B cell (primary cell): ENCODE measurements around the gene GPR135. TPM values are rescaled to one million over a fixed set of nuclear protein-coding genes. Genes with fewer than 3 reads are reported as not detected.

Source experiments
- ATAC-seq: fragments of 200-7000 bp; cut with Tn5 transposase; one replicate; pipeline ENCODE4 v1.10.0; 2021; ENCODE audit warnings: low read depth, mild to moderate bottlenecking, moderate number of reproducible peaks, moderate library complexity
- CTCF ChIA-PET: fragments of 350-600 bp; sonication (Branson Sonifier 250); formaldehyde crosslinking; loops from one replicate; lab custom pipeline; 2021; ENCODE audit warnings: antibody characterized with exemption, inconsistent platforms; lab: Charles Lee
- POLR2A ChIA-PET: fragments of 350-600 bp; sonication (Branson Sonifier 250); formaldehyde crosslinking; loops from one replicate; lab custom pipeline; 2021; ENCODE audit warnings: antibody characterized with exemption; lab: Charles Lee
- DNase-seq: peaks from one replicate; pipeline ENCODE4 v3.0.0; 2013
- H2AFZ ChIP-seq: 2 replicates; pipeline ENCODE4 v1.6.1; 2012; ENCODE audit warnings: mild to moderate bottlenecking, low read depth, low read length; ENCODE audit not compliant: insufficient read depth, poor library complexity, severe bottlenecking
- H3K27ac ChIP-seq, 2 donors: 1 replicate in 1 of 2; 2 replicates in 1 of 2; pipeline ENCODE4 v1.5.1; 2012 to 2013; ENCODE audit warnings: low read length in 2 of 2, mild to moderate bottlenecking in 2 of 2, moderate library complexity in 1 of 2
- H3K27me3 ChIP-seq, 4 experiments: fragments of 200-600 bp in 1 of 4; sonication (generic) in 1 of 4; replicated peaks in 1 of 4; 1 replicate in 2 of 4; 2 replicates in 2 of 4; pipeline versions ENCODE4 v1.6.1 to v1.7.0; 2013 to 2016; ENCODE audit warnings: low read length in 3 of 4, mild to moderate bottlenecking in 2 of 4, mixed read lengths in 1 of 4, moderate library complexity in 1 of 4; ENCODE audit not compliant: insufficient read depth in 4 of 4, control insufficient read depth in 3 of 4; ENCODE audit errors: control extremely low read depth in 1 of 4
- H3K36me3 ChIP-seq, 2 experiments: replicated peaks in 1 of 2; 1 replicate in 1 of 2; 2 replicates in 1 of 2; pipeline versions ENCODE4 v1.6.1 to v1.7.1; 2013; ENCODE audit warnings: low read length in 1 of 2; ENCODE audit not compliant: insufficient read depth in 2 of 2, control insufficient read depth in 1 of 2; ENCODE audit errors: control extremely low read depth in 1 of 2, extremely low read depth in 1 of 2
- H3K4me1 ChIP-seq, 2 donors: fragments of 200-600 bp in 1 of 2; sonication (generic) in 1 of 2; 1 replicate in 1 of 2; 2 replicates in 1 of 2; pipeline versions ENCODE4 v1.5.1 to v1.6.1; 2013 to 2017; ENCODE audit warnings: low read length in 2 of 2; ENCODE audit not compliant: control insufficient read depth in 2 of 2, insufficient read depth in 2 of 2
- H3K4me2 ChIP-seq: replicated peaks from 2 replicates; pipeline ENCODE3; 2012; ENCODE audit warnings: mild to moderate bottlenecking, low read depth, low read length; ENCODE audit not compliant: poor library complexity, severe bottlenecking
- H3K4me3 ChIP-seq, 5 experiments: fragments of 200-600 bp in 1 of 5; sonication (generic) in 1 of 5; 1 replicate in 3 of 5; 2 replicates in 2 of 5; pipeline versions ENCODE4 v1.5.1 to v1.7.0; 2011 to 2016; ENCODE audit warnings: low read length in 4 of 5, mild to moderate bottlenecking in 4 of 5, low read depth in 2 of 5, control low read depth in 1 of 5, moderate library complexity in 1 of 5; ENCODE audit not compliant: insufficient read depth in 1 of 5; ENCODE audit errors: control extremely low read depth in 1 of 5, extremely low read depth in 1 of 5
- H3K79me2 ChIP-seq: fragments of 200-600 bp; sonication (generic); one replicate; pipeline ENCODE4 v1.6.0; 2016; ENCODE audit warnings: low read length; ENCODE audit not compliant: control insufficient read depth, insufficient read depth
- H3K9ac ChIP-seq: fragments of 200-600 bp; sonication (generic); 2 replicates; pipeline ENCODE4 v1.6.1; 2017; ENCODE audit warnings: mild to moderate bottlenecking, low read length, moderate library complexity
- H3K9me3 ChIP-seq, 3 donors: one replicate each; pipeline versions ENCODE4 v1.6.1 to v1.7.1; 2013; ENCODE audit warnings: low read length in 2 of 3; ENCODE audit not compliant: control insufficient read depth in 2 of 3, insufficient read depth in 1 of 3; ENCODE audit errors: control extremely low read depth in 1 of 3
- H4K20me1 ChIP-seq: 2 replicates; pipeline ENCODE4 v1.6.0; 2012; ENCODE audit warnings: mild to moderate bottlenecking, low read length; ENCODE audit not compliant: insufficient read depth, control insufficient read depth, poor library complexity, severe bottlenecking
- H3K27ac Mint-ChIP-seq: one replicate; pipeline ENCODE4 v1.8.0; 2021; ENCODE audit warnings: mixed read lengths
- H3K27me3 Mint-ChIP-seq: one replicate; pipeline ENCODE4 v1.8.0; 2021; ENCODE audit warnings: mixed read lengths
- H3K4me1 Mint-ChIP-seq: one replicate; pipeline ENCODE4 v1.8.0; 2021; ENCODE audit warnings: mixed read lengths
- H3K4me3 Mint-ChIP-seq: one replicate; pipeline ENCODE4 v1.8.0; 2021; ENCODE audit warnings: mixed read lengths
- H3K9me3 Mint-ChIP-seq: one replicate; pipeline ENCODE4 v1.8.0; 2022; ENCODE audit warnings: mixed read lengths; ENCODE audit not compliant: insufficient read depth
- CTCF ChIP-seq: fragments of 200-600 bp; IDR thresholded peaks from one replicate; pipeline ENCODE4 v1.8.0; 2022; ENCODE audit warnings: antibody characterized with exemption, mild to moderate bottlenecking
- EZH2 ChIP-seq: IDR thresholded peaks from 2 replicates; pipeline ENCODE4 v1.6.1; 2012; ENCODE audit warnings: borderline replicate concordance, low read depth, mild to moderate bottlenecking, moderate library complexity, low read length; ENCODE audit not compliant: insufficient read depth, poor library complexity, severe bottlenecking
- WGBS: methylation state at CpG from one replicate; pipeline ENCODE4 v1.1.5; 2013; ENCODE audit warnings: missing lambda C conversion rate; ENCODE audit not compliant: insufficient coverage; 5-methylcytosine and 5-hydroxymethylcytosine counted together
- intact Hi-C: fragments of 100-400 bp; cut with micrococcal nuclease; formaldehyde crosslinking; loops from one replicate; pipeline ENCODE4 v1.10.0; 2022
- polyA plus RNA-seq: library from polyadenylated mRNA; depleted of rRNA; stranded (reverse); fragments of >200 nt; gene quantifications from 2 replicates; pipeline ENCODE4 v1.2.3, GENCODE V29; 2012
- total RNA-seq, 2 donors: library from RNA; stranded (reverse); fragments of 120-200 nt in 1 of 2; gene quantifications; 1 replicate in 1 of 2; 2 replicates in 1 of 2; pipeline versions ENCODE4 v1.2.3 to v1.2.4, GENCODE V29; 2013 to 2022

The GPR135 gene
- total and polyA plus RNA-seq, 2 donors (not counting 1 experiment from before 2014, with no cell fraction given): 1.2 to 4.7 TPM

- 80% methylated on average over 6 of the region's 6 CpGs for WGBS
- Histone ChIP-seq H3K27ac (no peak overlapping the region), H3K4me2 (no peak overlapping the region), H3K4me3 (no peak overlapping the region), H3K27me3 (no peaks in the 10 kb centered on the region), H3K9ac (no peak overlapping the region), H4K20me1 (no peaks in the 10 kb centered on the region), H3K4me1 (peaks cover 7 to 12% of the 10 kb centered on the region in 2 donors), H3K36me3 (no peaks in the 10 kb centered on the region), H2AFZ (no peak overlapping the region), H3K79me2 (no peaks in the 10 kb centered on the region), H3K9me3 (no peaks in the 10 kb centered on the region)
- Mint-ChIP-seq H3K27me3 (no peaks in the 10 kb centered on the region), H3K4me3 (no peak overlapping the region), H3K27ac (no peak overlapping the region), H3K4me1 (peaks cover 14% of the 10 kb centered on the region), H3K9me3 (no peaks in the 10 kb centered on the region)
- intact Hi-C loops: no loop called here
- TF ChIP-seq EZH2: no peak
- no peak for TF ChIP-seq CTCF
- ChIA-PET CTCF (no interaction called here), POLR2A (no interaction called here)
- ATAC-seq (no peak), DNase-seq (no peak)
Observed at GRCh38 chr14:59417311-59417710, 47.9 kb downstream of the GPR135 start.

- intact Hi-C loops: no loop called here
- no peaks in the 10 kb centered on the region for H3K27me3 Mint-ChIP-seq
- H3K9me3 Mint-ChIP-seq: no peaks in the 10 kb centered on the region
- no peaks in the 10 kb centered on the region for H3K4me1 ChIP-seq
- no peaks in the 10 kb centered on the region for H3K36me3 ChIP-seq
- H3K27me3 ChIP-seq: no peaks in the 10 kb centered on the region
- H3K27ac ChIP-seq: no peak overlapping the region
- no peak overlapping the region for H2AFZ ChIP-seq
- TF ChIP-seq EZH2 (no peak), CTCF (no peak)
- ChIA-PET POLR2A (no interaction called here), CTCF (no interaction called here)
- peaks cover 3% of the 10 kb centered on the region for H3K4me1 Mint-ChIP-seq
- no peaks in the 10 kb centered on the region for H3K9me3 ChIP-seq
- ATAC-seq (no peak), DNase-seq (no peak)
- no peak overlapping the region for H3K4me2 ChIP-seq
- WGBS: 90% methylated on average over 1 of the region's 5 CpGs
- H3K27ac Mint-ChIP-seq: no peak overlapping the region
- H3K4me3 Mint-ChIP-seq: no peak overlapping the region
- H3K4me3 ChIP-seq: no peak overlapping the region
- no peaks in the 10 kb centered on the region for H4K20me1 ChIP-seq
- H3K9ac ChIP-seq: no peak overlapping the region
- H3K79me2 ChIP-seq: no peaks in the 10 kb centered on the region
Observed at GRCh38 chr14:59415836-59416602, 49.2 kb downstream of the GPR135 start.

Other genes with a start within 250 kb of the GPR135 start
- 67.3 and 74.5 TPM in 2 replicates for gene L3HYPDH, start 19.0 kb upstream of the GPR135 start, total RNA-seq
- 99.2 and 126 TPM in 2 replicates for gene L3HYPDH, start 19.0 kb upstream of the GPR135 start, polyA plus RNA-seq
- 25.7 and 30.3 TPM in 2 replicates for gene JKAMP, start 19.1 kb upstream of the GPR135 start, total RNA-seq
- gene JKAMP, start 19.1 kb upstream of the GPR135 start, polyA plus RNA-seq: 31.6 and 32.3 TPM in 2 replicates
- not detected in 2 replicates for gene CCDC175, start 111.4 kb upstream of the GPR135 start, total RNA-seq
- not detected in 2 replicates for gene CCDC175, start 111.4 kb upstream of the GPR135 start, polyA plus RNA-seq